ENCODE measurements around the gene PACS1. TPM values are rescaled to one million over a fixed set of nuclear protein-coding genes. Genes with fewer than 3 reads are reported as not detected.

PACS1 gene
- total RNA-seq, 1 donor from 2014 or later = 49.9 TPM

DNA sequence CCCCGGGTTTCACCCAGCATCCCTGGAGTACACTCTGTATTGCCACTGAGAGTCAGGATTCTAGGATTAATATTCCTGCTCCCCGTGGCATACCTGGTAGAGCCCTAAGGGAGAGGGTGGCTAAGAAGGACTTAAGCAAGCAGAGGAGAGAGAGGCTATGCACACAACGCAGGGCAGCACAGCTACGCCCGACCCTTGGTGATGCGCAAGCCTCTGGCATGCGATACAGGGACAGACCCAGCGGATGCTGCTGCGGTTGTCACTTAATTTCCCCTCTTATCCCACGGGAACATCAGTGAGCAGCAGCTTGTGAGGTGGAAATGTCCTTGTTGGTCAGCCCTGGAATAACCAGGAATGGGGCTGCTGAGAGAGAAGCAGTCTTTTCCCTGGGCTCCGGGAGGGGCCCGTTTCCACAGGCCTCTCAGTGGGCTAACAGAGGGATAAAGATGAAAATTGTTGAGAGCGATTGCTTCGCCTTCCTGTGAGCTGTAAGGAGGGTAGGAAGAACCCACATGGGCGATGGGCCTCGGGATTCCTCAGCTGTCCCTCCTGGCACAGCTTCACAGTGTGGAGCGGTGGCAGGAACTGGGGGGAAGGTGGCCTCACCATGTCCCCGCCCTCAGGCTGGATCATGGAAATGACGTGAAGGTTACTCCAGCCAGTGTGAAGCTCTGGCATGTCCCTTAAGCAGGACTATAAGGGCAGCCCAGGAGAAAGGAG lies 149.9 kb downstream of the PACS1 start:
- Mint-ChIP-seq H3K9me3 (no peaks in the 10 kb centered on the region), H3K4me3 (no peak overlapping the region), H3K27me3 (no peaks in the 10 kb centered on the region), H3K36me3 (peaks cover 20% of the 10 kb centered on the region), H3K27ac (no peak overlapping the region), H3K4me1 (ENCODE audit: unreplicated experiment) (peaks cover 6% of the 10 kb centered on the region)
- TF ChIP-seq, protein P1, sequence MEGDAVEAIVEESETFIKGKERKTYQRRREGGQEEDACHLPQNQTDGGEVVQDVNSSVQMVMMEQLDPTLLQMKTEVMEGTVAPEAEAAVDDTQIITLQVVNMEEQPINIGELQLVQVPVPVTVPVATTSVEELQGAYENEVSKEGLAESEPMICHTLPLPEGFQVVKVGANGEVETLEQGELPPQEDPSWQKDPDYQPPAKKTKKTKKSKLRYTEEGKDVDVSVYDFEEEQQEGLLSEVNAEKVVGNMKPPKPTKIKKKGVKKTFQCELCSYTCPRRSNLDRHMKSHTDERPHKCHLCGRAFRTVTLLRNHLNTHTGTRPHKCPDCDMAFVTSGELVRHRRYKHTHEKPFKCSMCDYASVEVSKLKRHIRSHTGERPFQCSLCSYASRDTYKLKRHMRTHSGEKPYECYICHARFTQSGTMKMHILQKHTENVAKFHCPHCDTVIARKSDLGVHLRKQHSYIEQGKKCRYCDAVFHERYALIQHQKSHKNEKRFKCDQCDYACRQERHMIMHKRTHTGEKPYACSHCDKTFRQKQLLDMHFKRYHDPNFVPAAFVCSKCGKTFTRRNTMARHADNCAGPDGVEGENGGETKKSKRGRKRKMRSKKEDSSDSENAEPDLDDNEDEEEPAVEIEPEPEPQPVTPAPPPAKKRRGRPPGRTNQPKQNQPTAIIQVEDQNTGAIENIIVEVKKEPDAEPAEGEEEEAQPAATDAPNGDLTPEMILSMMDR (conservative IDR thresholded peaks at IDR 0.05) = no peak
- no peak for DNase-seq (ENCODE audit: extremely low spot score, unreplicated experiment)

GRCh38 chr11:66220566-66220935 lies 150.5 kb downstream of the PACS1 start:
- TF ChIP-seq, protein P1 (conservative IDR thresholded peaks at IDR 0.05) = no peak
- H3K9me3 Mint-ChIP-seq = no peaks in the 10 kb centered on the region
- H3K36me3 Mint-ChIP-seq = peaks cover 20% of the 10 kb centered on the region
- H3K4me3 Mint-ChIP-seq = no peak overlapping the region
- no peak for DNase-seq (ENCODE audit: extremely low spot score, unreplicated experiment)
- H3K4me1 Mint-ChIP-seq (ENCODE audit: unreplicated experiment) = peaks cover 6% of the 10 kb centered on the region
- no peaks in the 10 kb centered on the region for H3K27me3 Mint-ChIP-seq
- no peak overlapping the region for H3K27ac Mint-ChIP-seq

DNA sequence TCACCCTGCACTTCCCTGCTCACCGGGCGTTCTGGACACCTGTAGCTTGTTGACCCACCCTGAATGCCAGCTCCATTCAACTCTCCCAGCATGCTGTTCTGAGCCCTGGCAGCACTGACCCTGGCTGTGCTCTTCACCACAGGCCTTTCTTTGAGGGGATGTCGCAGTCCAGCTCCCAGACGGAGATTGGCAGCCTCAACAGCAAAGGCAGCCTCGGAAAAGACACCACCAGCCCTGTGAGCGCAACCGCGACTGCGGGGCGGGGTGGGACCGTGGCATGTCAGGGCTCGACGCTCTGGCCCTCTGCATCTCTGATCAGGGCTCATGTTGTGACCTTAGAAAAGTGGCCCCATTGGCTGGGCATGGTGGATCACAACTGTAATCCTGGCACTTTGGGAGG lies 150.9 kb downstream of the PACS1 start:
- TF ChIP-seq, protein P1 (conservative IDR thresholded peaks at IDR 0.05) = no peak
- Mint-ChIP-seq H3K27me3 (no peaks in the 10 kb centered on the region), H3K36me3 (peaks cover 19% of the 10 kb centered on the region), H3K4me3 (no peak overlapping the region), H3K4me1 (ENCODE audit: unreplicated experiment) (peaks cover 6% of the 10 kb centered on the region), H3K27ac (no peak overlapping the region), H3K9me3 (no peaks in the 10 kb centered on the region)
- DNase-seq (ENCODE audit: extremely low spot score, unreplicated experiment) = no peak

DNA sequence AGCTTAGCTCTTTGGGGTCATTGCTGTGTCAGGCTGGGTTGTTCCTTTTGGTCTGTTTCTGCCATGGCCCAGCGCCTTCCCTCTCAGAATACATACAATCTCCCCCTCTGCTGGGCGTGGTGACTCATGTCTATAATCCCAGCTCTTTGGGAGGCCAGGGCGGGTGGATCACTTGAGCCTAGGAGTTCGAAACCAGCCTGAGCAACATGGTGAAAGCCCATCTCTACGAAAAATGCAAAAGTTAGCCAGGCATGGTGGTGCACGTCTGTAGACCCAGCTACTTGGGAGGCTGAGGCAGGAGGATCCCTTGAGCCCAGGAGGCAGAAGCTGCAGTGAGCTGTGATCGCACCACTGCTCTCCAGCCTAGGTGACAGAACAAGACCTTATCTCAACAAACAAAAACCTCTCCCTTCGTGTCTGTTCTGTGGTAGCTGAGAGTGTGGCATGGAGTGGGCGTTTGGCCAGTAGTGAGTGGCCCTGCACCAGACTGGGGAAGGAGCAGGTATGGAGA lies 151.7 kb downstream of the PACS1 start:
- TF ChIP-seq, protein P1 (conservative IDR thresholded peaks at IDR 0.05) = no peak
- no peaks in the 10 kb centered on the region for H3K27me3 Mint-ChIP-seq
- H3K27ac Mint-ChIP-seq = no peak overlapping the region
- DNase-seq (ENCODE audit: extremely low spot score, unreplicated experiment) = no peak
- H3K4me3 Mint-ChIP-seq = no peak overlapping the region
- peaks cover 6% of the 10 kb centered on the region for H3K4me1 Mint-ChIP-seq (ENCODE audit: unreplicated experiment)
- H3K36me3 Mint-ChIP-seq = peaks cover 12% of the 10 kb centered on the region
- no peaks in the 10 kb centered on the region for H3K9me3 Mint-ChIP-seq

DNA sequence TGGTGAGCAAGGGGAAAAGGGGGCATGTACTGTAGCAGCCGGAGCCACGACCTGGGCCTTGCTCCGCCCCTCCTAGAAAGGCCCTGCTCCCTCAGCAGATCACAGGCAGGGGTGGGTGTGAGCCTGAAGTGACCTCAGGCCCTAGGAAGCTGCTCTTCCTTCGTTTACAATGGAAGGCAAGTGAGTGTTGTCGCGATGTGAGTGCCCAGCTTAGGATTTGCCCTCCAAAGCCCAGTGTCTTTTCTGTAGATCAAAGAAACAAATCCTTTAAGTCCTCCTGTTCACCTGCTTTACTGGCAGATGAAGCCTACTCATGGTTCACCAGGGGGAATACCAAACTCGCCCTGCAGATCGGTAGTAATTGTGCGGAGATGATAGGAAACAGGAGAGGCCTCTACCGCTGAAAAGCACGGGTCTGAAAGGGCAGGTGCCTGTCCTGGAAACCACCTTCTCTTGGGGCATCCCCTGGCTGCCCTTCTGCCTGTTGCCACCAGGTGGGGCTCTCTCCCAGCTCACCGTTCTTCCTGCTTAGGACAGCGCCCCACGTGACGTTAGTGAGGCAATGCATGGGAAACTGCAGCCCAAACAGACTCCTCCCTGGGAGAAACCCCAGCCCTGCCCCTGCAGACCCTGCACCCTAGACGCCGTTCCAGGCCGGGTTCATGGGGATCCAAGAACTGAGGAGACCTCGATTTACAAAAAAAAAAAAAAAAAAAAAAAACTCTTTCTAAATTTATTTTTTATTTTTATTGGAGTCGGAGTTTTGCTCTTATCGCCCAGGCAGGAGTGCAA lies 152.5 kb downstream of the PACS1 start:
- Mint-ChIP-seq H3K4me1 (ENCODE audit: unreplicated experiment) (peaks cover 6% of the 10 kb centered on the region), H3K4me3 (no peak overlapping the region), H3K27me3 (no peaks in the 10 kb centered on the region), H3K27ac (peak overlapping the region; percentile 80), H3K9me3 (no peaks in the 10 kb centered on the region), H3K36me3 (peaks cover 10% of the 10 kb centered on the region)
- TF ChIP-seq, protein P1 (conservative IDR thresholded peaks at IDR 0.05) = peak; percentile 100
- DNase-seq (ENCODE audit: extremely low spot score, unreplicated experiment) = peak; percentile 87
